Activated T-cell treated with anti-CD3 and anti-CD28 coated beads for 24 hours (primary cell): ENCODE results near the gene FOXK2.
"Not testable (repeated sequence)": the region's sequence is repeated elsewhere in the genome, so short reads cannot be mapped to it uniquely, and the experiment has no call there.

Source experiments
- DNase-seq: peaks from one replicate; pipeline ENCODE4 v3.0.0-alpha.2; 2020; ENCODE audit warnings: low read depth

Gene FOXK2

GRCh38 chr17:82563745-82564144 lies 44.2 kb downstream of the FOXK2 start:
- DNase-seq = not testable (repeated sequence)

GRCh38 chr17:82564241-82564640 lies 44.7 kb downstream of the FOXK2 start:
- DNase-seq = no peak

GRCh38 chr17:82565551-82565950 lies 46.0 kb downstream of the FOXK2 start:
- DNase-seq = no peak

DNA sequence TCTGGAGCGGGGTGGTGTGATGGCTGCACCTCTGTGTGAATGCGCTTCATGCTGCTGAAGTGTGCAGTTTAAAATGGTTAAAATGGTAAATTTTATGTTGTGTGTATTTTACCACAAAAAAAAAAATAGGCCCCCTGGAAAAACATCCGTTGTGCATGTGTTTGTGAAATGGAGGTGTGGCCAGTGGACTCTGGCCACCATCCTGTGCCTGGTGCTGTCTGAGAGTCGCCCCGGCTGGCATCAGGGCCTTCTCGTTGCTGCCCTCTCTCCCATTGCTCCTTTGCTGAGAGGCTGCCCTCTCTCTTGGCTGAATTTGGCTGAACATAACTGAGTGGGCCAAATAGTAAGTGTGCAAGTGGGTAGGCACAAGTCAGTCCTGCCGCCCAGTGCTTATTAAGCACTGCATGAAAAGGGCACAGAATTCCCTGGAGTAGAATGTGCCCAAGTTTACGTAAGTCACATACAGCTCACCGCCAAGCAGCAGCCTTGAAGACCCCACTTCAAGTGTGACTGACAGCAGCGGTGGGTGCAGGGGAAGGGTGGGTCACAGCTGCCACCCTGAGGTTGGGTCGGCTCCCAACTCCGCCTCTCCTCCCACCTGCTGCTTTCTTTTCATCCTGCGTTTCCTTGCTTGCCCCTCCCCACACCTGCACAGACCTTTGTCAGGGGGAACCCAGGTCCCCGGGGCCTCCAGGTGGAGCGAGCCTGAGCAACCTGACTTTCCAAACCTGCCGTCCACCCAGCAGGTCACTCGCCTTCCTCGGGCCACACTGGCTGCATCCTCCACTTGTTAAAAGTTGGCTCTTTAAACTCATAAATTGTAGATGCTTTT lies 46.8 kb downstream of the FOXK2 start:
- DNase-seq = no peak

- no peak for DNase-seq
Observed at GRCh38 chr17:82567286-82567685, 47.8 kb downstream of the FOXK2 start.

DNA sequence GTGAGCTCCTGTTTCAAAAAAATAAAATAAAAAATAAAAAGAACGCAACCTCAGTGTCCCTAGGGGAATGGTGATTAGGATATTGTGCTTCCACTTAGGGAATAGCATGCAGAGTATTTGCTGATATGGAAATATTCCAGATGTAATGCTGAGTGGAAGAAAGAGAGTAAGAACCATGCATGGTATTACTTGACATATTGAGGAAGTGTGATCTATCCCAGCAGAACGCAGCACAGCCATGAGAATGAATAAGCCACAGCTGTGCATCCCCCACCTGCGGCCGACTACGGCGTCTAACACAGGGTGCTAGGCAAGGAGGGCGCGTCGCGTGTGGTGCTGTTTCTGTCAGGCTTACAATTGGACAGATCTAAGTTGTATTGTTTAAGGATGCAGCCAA lies 49.5 kb downstream of the FOXK2 start:
- no peak for DNase-seq

DNA sequence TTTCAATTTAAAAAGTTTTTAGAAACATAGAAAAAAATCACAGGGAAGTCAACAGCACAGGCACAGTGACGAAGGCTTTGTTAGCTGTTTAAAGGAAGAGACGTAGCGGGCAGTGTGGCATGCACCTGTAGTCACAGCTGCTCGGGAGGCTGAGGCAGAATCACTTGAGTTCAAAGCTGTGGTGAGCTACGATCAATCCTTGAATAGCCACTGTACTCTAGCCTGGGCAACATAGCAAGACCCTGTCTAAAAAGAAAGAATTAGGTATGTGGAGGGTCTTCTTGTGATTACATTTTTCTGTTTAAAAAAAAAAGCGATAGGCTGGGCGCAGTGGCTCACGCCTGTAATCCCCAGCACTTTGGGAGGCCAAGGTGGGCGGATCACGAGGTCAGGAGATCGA lies 50.1 kb downstream of the FOXK2 start:
- DNase-seq = no peak

DNA sequence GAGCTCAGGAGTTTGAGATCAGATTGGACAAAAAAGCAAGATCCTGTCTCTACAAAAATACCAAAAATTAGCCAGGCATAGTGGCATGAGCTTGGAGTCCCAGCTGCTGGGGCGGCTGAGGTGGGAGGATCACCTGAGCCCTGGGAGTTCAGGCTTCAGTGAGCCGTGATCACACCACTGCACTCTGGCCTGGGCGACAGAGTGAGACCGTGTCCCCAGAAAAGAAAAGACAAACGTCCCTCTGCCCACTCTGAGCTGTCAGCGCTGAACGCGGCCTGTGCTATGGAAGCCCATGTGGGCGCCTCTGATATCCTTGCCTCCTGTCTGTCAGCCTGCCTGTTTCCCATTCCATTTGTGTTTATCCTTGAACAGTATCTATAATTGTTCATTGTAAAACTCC lies 50.7 kb downstream of the FOXK2 start:
- no peak for DNase-seq

- no peak for DNase-seq
Observed at GRCh38 chr17:82571855-82572254, 52.3 kb downstream of the FOXK2 start.

DNA sequence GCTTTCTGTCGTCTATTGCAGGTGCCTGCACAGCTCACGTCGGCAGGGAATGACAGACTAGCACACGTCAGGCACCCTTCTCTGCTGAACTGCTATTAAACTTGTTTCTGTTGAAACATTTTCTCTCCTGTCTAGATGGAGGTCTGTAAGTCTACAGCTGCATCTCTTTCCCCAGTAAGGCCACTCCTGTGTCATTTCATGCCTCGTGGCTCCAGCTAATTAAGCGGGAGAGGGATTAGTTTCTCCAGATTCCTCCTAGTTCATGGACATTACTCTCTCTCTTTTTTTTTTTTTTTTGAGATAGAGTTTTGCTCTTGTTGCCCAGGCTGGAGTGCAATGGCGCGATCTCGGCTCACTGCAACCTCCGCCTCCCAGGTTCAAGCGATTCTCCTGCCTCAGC lies 54.5 kb downstream of the FOXK2 start:
- DNase-seq = no peak

- not testable (repeated sequence) for DNase-seq
Observed at GRCh38 chr17:82575581-82576221, 56.2 kb downstream of the FOXK2 start.

DNA sequence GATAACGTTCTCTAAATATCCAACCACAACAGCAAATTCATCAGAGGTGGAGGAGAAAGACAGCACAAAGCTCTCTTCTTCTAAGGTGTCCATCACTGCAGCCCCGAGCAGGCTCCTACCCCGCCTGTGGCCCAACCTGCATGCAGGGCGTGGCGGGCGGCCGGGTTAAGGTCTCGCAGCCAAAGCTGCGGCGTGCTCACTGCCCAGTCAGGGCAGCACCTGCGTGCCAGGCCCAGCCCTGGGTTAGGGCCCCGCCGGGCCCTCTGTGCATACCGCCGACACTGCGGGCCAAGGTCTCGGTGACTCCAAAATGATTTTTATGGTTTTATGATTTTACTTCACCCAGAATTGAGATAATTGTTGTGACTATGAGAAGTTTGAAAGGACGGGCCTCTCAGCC lies 57.8 kb downstream of the FOXK2 start:
- no peak for DNase-seq

DNA sequence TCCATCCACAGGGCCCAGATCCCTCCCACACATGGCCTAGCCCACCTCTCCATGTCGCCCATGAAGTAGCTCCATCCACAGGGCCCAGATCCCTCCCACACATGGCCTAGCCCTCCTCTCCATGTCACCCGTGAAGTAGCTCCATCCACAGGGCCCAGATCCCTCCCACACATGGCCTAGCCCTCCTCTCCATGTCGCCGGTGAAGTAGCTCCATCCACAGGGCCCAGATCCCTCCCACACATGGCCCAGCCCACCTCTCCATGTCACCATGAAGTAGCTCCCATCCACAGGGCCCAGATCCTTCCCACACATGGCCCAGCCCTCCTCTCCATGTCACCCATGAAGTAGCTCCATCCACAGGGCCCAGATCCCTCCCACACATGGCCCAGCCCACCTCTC lies 60.4 kb downstream of the FOXK2 start:
- DNase-seq = not testable (repeated sequence)

DNA sequence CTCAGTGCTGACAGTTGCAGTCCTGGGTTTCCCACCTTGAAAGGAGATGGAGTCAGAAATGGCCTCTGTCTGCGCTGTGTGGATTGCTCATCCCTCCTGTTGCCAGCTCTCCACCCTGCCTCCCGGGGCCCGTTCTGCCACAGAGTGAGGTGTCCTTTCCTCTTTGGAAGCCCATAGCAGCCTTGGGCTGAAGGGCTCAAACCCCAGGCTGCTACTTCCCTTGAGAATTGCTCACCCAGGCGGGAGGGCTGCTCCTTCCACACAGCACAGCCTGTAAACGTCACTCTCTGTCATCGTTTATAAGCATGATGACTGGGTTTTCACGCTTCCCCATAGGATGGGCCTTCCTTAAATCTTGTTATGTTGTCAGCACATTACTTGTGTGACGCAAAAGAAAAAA lies 62.7 kb downstream of the FOXK2 start:
- no peak for DNase-seq

GRCh38 chr17:82582709-82583108 lies 63.2 kb downstream of the FOXK2 start:
- DNase-seq = no peak

GRCh38 chr17:82583720-82584234 lies 64.2 kb downstream of the FOXK2 start:
- DNase-seq = no peak

DNA sequence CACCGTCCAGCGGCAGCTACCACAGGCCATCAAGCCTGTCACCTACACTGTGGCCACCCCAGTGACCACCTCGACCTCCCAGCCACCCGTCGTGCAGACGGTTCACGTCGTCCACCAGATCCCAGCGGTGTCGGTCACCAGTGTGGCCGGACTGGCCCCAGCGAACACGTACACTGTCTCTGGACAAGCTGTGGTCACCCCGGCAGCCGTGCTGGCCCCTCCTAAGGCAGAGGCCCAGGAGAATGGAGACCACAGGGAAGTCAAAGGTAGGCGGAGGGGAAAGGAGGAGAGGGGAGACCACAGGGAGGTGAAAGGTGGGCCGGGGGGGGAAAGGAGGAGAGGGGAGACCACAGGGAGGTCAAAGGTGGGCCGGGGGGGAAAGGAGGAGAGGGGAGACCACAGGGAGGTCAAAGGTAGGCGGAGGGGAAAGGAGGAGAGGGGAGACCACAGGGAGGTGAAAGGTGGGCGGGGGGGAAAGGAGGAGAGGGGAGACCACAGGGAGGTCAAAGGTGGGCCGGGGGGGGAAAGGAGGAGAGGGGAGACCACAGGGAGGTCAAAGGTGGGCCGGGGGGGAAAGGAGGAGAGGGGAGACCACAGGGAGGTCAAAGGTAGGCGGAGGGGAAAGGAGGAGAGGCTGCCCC lies 66.5 kb downstream of the FOXK2 start:
- not testable (repeated sequence) for DNase-seq

GRCh38 chr17:82586576-82587233 lies 67.2 kb downstream of the FOXK2 start:
- DNase-seq = no peak

- no peak for DNase-seq
Observed at GRCh38 chr17:82587234-82588086, 67.9 kb downstream of the FOXK2 start.

DNA sequence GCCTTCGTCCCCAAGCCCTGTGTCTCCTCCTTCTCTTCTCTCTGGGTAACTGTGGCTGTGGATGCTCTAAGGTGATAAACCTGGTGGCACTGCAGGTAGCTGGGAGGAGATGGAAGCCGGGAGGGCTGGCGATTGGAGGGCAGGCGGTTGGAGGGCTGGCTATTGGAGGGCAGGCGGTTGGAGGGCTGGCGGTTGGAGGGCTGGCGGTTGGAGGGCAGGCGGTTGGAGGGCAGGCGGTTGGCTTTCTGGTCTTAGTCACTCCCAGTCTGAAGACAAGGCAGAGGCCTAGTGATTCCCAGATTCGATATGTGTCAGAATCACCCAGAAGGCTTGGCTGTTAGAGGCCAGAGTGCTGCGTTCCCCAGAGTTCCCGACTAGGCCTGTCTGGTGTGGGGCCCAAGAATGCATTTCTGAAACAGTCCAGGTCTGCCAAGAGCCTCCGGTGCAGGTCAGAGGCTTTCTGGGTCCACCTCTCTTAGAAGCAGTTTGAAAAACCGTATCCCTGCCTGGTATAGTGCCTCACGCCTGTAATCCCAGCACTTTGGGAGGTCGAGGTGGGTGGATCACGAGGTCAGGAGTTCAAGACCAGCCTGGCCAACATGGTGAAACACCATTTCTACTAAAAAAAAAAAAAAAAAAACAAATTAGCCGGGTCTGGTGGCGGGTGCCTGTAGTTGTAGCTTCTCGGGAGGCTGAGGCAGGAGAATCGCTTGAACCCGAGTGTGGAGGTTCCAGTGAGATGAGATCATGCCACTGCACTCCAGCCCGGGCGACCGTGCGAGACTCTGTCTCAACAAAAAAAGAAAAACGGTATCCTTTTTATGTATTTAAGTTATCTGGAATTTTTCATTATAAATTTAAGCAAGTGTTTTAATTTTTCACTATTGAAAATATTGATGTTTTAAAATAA lies 69.0 kb downstream of the FOXK2 start:
- DNase-seq = no peak

GRCh38 chr17:82589851-82590180 lies 70.3 kb downstream of the FOXK2 start:
- DNase-seq = no peak
